ENCODE results near the gene SFMBT1.

The SFMBT1 gene

DNA sequence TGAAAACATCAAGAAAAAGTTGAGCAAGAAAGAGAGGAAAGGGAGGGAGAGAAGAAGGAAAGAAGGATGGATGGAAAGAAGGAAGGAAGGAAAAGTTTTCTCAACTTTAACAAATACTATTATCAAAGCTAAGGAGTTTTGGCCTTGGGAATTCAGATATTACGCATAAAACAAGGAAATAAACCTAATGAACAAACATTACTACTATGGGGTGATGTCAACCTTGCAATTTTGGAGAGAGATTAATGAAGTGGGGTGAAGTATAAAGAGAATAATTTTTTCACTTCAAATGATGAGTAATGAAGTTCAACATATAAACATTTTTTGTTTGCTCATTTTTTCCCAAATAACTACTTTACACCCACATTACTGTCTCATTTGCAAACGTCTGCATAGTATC, 55.2 kb downstream of the SFMBT1 start:
- DNase-seq (ENCODE audit: low read depth in 2 of 2): no peak

DNA sequence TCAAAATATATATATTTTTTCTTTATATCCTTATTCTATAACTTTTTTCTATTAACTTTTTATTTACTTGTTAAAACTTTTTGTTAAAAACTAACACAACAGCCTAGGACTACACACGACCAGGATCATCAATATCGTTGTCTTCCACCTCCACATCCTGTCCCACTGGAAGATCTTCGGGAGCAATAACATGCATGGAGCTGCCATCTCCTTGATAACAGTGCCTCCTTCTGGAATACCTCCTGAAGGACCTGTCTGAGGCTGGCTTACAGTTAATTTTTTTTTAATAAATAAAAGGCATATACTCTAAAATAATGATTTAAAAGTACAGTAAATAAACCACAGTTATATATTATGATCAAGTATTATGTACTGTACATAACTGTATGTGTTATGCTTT, 58.9 kb downstream of the SFMBT1 start:
- DNase-seq (ENCODE audit: low read depth in 2 of 2): no peak

DNA sequence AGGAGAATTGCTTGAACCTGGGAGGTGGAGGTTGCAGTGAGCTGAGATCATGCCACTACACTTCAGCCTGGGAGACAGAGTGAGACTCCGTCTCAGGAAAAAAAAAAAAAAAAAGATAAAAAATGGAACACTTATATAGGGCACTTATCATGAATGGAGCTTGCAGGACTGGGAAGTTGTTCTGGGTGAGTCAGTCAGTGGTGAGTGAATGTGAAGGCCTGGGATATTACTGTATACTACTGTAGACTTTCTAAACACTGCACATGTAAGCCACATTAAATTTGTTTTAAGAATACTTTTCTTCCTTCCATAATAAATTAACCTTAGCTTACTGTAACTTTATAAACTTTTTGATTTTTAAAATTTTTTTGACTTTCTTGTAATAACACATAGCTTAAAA, 59.8 kb downstream of the SFMBT1 start:
- no peak for DNase-seq (ENCODE audit: low read depth in 2 of 2)

DNA sequence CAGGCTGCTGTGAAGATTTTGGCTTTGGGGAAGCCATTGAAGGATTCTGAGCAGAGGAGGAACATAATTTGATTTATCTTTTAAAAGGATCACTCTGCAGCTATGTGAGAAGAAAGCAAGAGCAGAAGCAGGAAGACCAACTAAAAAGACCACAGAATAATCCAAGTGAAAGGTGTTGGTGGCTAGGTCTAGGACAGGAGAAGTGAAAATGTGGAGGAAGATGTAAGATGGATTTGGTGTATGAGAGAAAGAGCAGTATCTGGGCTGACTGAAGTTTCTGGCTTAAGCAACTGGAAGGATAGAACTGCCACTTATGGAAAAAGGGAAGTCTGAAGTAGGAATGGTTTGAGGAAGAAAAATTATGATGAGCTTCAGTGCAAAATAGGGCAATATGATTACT, 62.0 kb downstream of the SFMBT1 start:
- no peak for DNase-seq (ENCODE audit: low read depth in 2 of 2)

DNA sequence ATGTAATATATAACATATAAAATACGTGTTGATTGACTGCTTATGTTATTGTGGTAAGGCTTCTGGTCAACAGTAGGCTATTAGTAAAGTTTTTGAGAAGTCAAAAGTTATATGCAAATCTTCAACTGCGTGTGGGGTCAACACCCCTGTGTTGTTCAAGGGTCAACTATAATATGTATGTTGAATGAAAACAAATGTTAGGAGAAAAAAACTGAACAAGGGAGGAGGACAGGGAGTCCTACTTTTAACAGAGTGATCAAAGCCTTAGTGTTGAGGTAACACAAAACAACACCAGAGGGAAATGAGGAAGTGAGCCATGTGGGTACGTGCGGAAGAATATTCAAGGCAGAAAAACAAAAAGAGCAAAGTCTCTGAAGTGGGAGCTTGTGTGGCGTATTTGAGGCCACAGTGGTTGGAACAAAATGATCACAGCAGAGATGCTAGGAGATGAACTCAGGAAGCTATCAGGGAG, 62.5 kb downstream of the SFMBT1 start:
- DNase-seq (ENCODE audit: low read depth in 2 of 2): peak; percentile 5 to 14

DNA sequence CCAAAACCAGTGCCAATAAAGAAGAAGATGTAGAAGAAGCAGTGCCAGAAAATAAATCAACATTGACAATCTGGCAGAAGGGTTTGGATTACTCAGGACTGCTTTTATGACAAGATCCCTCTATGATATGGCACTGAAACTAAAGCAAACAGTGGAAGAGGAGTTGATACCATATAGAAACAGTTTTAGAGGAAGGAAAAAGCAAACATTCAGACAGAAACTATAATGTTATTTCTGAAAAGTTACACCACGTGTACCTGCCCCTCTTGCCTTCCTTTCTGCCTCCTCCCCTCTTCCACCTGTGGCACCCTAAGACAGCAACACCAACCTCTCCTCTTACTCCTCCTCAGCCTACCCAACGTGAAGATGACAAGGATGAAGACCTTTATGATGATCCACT, 63.0 kb downstream of the SFMBT1 start:
- no peak for DNase-seq (ENCODE audit: low read depth in 2 of 2)

DNA sequence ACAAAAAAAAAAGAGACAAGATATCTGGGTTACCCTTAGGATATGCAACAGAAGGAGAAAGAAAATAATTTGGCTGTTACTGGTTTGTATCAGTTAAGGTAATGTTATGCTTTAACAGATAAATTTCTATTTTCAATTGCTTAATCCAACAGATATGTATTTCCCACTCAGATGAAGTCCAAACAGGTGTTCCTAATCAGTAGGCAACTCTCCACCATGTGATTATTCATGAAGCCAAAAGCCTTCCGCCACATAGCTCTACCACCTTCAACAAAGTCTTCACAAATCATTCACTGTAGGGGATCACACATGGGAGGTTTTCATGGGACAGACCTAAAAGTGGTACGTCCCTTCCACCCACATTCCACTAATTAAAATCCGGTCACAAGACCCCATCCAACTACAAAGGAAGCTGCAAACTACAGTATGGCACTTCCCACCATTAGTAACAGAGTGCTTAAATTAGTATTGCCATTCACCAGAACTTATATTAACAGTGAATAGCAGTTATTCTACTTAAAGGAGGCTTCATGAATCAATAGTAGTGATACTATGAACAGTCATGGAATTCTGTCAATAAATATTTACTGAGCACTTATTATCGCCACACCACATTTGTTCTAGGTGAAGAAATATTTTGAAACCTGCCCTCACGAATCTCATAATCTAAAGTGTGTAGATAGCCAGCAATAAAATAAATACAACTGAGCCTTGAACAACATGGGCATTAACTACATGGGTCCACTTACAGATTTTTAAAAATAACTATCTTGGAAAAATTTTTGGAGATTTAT, 66.5 kb downstream of the SFMBT1 start:
- DNase-seq (ENCODE audit: low read depth in 2 of 2): no peak

DNA sequence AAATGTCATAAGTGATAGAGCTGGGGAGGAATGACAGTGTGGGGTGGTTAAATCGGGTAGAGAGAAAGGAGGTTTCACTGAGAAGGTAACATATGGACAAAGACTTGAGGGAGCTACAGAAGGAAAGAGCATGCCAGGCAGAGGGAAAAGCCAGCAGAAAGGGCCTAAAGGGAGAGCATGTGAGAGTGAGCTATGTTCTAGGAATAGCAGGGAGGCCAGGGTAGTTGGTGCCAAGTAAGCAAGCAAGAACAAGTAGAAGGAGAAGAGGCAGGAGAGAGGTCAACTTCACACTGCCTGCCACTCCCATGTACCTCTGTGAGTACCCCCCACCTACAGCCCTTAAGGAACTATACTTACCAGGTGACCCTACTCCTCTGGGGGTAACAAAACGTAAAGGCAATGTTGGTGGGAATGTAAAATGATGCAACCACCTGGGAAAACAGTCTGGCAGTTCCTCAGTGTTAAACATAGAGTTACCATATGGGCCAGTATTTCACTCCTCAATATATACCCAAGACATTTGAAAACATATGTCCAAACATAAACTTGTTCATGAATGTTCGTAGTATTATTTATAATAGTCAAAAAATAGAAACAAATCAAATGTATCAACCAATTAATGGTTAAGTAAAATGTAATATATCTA, 67.6 kb downstream of the SFMBT1 start:
- no peak for DNase-seq (ENCODE audit: low read depth in 2 of 2)

DNA sequence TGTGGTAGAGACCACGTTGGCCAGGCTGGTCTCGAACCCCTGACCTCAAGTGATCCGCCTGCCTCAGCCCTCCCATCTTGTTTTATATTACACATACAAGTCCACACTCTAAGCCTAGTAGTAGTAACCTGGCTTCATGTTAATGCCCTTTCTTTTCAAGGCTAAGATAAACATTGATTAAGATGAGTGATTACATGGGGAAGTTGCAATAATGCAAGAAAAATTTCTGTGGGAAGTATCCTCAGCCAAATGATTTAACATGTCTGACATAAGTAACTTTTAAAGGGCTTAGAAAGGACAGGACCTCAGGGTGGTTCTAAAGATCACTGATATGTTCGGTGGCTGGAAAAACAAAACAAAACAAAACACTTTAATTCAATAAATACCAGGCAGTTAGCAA, 72.1 kb downstream of the SFMBT1 start:
- no peak for DNase-seq (ENCODE audit: low read depth in 2 of 2)

DNA sequence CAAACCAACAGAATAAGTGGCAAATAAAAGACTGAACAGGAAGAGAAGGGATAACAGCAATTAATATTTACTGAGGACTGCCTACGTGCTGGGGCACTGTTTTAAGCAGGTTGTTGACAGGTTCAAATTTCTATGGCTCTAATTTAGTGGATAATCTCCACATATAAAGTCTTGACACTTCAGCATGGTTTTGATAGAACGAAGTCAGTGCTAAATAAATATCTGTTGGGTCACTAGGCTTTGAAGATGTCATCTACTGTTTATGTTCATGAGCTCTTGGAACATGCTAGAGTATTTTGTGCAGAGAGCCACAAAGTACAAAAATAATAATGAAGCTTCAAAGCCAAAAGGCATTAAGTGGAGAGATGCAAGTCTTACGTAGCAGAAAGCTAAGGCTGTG, 74.0 kb downstream of the SFMBT1 start:
- no peak for DNase-seq (ENCODE audit: low read depth in 2 of 2)

DNA sequence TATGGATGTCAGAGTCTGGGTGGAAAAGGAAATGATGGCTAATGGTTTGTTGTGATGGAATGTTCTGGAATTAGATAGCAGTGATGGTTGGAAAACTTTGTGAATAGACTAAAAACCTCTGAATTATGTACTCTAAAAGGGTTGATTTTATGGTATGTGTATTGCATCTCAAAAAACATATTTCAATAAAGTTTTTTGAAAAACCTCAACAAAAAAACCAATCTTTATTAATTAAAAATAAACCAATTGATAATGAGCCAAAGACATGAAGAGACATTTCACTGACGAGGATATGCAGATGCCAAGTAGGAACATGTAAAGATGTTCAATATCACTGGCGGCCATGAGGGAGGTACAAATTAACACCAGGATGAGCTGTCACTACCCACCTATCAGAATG, 78.5 kb downstream of the SFMBT1 start:
- DNase-seq (ENCODE audit: low read depth in 2 of 2): no peak

DNA sequence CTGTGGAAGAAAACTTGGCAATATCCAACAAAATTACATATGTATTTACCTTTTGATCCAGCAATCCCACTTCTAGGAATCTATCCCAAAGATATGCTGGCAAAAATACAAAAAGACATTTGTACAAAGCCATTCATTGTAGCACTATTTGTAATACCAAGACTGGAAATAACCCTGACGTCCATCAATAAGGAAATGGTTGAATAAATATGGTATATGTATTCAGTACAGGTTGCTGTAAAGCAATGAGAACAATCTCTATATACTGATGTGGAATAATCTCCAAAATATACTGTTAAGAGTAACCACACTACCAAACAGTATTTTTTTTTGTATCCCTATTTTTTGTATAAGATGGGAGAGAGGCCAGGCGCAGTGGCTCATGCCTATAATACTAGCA, 83.7 kb downstream of the SFMBT1 start:
- DNase-seq (ENCODE audit: low read depth in 2 of 2): no peak

DNA sequence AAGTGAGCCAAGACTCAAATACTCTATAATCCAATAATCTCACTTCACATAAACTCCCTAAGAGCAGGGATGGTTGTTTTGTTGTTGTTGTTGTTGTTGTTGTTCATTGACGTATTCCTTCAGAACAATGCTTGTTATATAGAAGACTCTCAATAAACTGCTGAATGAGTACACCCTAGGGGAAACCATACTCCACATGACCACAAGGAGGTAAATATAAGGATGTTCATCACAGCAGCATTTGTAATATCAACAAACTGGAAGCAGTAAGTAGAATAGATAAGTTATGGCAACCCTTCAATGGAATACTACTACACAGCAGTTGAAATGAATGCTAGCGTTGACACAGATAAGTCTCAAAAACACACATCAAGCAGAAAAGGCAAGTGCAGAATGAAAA, 86.1 kb downstream of the SFMBT1 start:
- no peak for DNase-seq (ENCODE audit: low read depth in 2 of 2)

DNA sequence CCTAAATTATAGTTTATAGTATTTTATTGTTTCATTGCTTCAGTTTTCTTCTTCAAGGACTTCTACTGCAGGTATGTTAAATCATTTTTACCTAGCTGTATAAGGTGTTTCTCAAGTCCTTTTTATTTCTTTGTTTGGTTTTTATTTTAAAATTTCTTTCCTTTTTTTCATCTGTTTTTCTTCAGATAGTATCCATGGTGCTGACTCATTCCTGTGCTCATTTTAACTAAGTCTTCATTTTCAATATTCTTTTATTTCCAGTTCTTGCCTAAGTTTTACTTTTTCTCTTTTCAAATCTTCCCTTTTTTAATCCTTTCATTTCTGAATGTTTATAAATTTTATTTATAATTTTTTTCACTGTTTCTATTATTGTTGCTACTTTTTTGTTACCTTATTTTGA, 106.3 kb downstream of the SFMBT1 start:
- no peak for DNase-seq (ENCODE audit: low read depth in 2 of 2)

DNA sequence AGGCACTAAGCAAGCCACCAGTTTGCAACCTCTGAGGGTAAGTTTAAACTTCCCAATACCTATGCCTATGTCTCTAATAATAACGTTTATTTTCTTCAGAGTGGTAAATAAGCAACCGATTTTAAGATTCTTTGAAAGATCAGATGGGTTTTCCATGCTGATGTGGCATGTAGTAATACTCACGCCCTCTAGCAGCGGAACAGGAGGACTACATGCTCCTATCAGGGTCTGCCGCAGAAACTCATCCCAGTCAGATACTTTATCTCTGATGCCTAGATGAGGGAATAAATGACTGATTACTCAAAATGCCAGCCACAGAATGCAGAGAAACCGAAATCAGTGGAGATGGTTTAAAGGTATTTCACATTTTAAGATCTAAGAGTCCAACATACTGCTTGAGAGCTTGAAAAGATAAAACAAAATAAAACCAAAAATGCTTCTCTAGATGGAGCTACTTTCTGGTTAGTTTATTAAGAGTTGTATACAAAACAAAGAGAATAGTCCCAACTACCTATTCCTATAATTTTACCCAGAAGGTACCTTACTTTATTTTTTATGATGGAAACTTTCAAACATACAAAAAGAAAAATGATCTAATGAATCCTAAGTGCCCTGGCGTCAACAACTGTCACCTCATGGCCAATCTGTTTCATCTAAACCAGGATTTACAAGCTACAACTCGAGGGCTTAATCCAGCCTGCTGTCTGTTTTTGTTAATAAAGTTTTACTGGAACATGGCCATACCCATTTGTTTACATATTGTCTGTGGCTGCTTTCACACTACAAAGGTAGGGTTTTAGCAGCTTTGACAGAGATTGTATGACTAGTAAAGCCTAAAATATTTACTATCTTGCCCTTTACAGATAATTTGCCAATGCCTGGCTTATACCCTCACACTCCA, 111.0 kb downstream of the SFMBT1 start:
- peak in 1 of 2 donors; percentile 32 for DNase-seq (ENCODE audit: low read depth in 2 of 2)

DNA sequence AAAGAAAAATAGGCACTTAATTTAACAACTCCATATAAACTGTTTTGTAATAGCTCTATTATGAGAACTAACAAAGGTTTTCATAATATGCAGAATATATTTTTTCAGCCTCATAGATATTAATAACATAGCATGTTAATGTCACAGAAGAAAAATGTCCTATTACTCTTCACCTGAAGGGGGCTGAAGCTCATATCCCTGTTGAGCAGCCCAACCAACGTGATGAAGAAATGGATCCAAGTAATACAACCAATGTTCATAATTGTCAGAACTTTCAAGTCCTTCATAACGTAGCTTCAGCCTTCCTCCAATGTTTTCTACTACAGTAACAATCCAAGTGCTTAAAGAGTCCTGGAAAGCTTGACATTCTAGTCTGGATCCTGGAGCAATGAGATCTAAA, 114.0 kb downstream of the SFMBT1 start:
- DNase-seq (ENCODE audit: low read depth in 2 of 2): no peak

DNA sequence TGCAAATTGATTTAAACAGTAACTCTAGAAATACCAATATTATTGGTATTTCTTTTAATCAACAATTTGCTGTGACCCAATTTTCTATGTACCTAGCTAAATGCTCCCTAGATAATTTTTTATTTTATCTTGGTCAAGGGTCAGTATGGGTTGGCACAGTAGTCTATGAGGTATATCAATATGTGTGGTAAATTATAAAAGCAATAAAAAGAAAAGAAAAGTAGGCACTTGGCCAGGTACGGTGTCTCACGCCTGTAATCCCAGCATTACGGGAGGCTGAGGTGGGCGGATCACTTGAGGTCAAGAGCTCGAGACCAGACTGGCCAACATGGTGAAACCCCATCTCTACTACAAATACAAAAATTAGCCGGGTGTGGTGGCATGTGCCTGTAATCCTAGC, 114.5 kb downstream of the SFMBT1 start:
- no peak for DNase-seq (ENCODE audit: low read depth in 2 of 2)

DNA sequence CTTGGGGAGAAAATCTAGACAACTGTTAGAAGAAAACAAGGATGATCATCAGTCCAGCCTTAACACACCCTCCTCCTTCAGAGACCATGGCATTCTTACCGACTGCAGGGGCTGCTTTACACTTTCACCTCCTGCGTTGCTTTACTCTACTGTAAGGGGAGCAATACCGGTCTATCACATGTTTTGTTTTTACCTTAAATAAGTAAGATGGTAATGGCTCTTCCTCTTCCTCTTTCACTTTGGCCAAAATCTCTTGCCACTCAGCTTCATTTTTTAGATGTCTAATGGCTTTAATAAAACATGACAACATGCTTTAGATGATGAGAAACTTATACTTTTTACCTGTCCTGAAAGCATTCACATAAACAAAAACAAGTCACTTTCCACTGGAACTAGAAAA, 115.1 kb downstream of the SFMBT1 start:
- DNase-seq (ENCODE audit: low read depth in 2 of 2): no peak

DNA sequence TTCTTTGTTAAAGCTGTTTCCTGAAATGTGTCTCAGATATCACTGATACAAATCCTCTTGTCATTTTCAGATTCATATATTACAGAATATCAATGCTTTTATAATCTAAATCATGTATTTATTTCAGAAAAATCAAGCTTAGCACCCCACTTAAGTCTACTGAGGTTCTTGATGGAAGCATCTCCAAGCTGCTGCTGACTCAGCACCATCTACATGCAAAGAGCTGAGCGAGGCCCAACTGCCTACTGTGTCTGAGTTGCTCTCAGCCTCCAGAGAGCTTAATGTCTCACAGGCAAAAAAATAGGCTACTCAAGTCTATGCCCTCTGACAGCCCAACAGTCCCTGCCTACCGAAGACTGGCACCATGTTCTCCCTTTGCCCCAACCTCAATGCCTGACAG, 119.3 kb downstream of the SFMBT1 start:
- no peak for DNase-seq (ENCODE audit: low read depth in 2 of 2)

DNA sequence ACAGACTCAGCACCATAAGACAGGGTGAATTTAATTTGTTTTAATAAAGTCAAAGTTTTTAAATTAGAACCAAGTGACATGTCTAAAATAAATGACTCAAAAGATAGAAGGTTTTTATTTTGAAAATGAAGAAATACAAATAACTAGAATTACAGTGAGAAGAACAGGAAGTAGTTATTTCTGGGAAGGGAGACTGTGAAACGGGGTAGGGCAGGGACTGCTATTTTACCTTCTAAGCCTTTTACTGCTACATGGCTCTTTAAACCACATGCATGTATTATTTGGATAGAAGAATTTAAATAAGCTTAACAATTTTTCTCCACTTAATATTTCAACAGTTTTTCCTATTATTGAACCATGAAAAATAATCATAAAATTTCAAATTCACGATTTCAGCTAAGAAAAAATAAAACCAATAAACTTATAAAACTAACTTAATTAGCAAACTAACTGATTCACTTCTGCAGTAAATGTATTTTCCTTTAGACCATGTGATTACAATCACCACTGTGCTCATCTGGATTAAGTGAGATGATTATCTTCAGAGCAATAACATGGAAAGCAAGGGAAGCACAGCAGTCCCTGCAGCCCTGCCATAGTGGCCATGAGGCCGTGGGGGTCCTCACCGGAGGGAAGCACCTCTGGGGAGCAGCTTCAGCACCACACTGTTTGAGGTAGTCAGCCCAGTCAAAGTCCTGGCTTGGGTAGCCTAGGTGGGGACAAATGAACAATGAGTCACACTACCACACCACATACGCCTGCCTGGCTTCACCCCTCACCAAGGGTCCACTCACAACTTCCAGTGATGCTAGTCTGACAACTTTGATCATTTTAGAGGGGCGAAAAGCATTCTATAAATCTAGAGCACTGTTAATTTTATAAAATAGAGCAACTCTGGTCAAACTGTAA, 120.2 kb downstream of the SFMBT1 start:
- no peak for DNase-seq (ENCODE audit: low read depth in 2 of 2)

DNA sequence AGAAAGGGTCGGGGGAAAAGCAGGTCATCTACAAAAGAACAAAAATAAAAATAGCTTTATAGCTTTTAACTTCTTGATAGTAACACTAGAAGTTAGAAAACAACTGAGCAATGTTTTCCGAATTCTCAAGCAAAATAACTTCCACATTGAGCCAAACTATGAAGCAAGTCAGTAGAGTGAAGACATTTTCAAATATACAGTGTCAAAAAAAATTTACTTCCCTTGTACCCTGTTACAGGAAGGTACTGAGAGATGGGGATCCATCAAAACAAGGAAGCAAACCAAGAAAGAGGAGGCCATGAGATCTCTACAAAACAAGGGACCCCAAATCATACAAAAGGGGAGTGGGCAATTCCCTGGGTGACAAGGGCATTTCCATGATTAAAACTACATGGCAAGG, 121.9 kb downstream of the SFMBT1 start:
- no peak for DNase-seq (ENCODE audit: low read depth in 2 of 2)
